K562 (cell line): ENCODE measurements around the gene MRRF.

ENCODE experiments used
- ARID2 ChIP-seq: fragments of 450-650 bp; IDR thresholded peaks from 2 replicates; pipeline ENCODE4 v1.6.1; 2017; ENCODE audit warnings: antibody characterized with exemption, mild to moderate bottlenecking
- CAMTA2 ChIP-seq: fragments of 250-450 bp; sonication (Bioruptor Pico); conservative IDR thresholded peaks from 2 replicates; pipeline ENCODE4 v1.5.1; 2022
- SIRT6 ChIP-seq: IDR thresholded peaks from one replicate; pipeline ENCODE4 v1.6.1; 2012; ENCODE audit warnings: low read depth, mild to moderate bottlenecking, control low read depth, inconsistent platforms, low read length, moderate library complexity
- TF ChIP-seq, protein P1 (sequence below): sonication (generic); formaldehyde crosslinking; IDR thresholded peaks from 2 replicates; pipeline ENCODE4 v1.8.0; 2022; ENCODE audit warnings: missing genetic modification reagents, mild to moderate bottlenecking, borderline replicate concordance
- TF ChIP-seq, protein P2 (sequence below), 3 experiments: IDR thresholded peaks in 2 of 3; conservative IDR thresholded peaks in 1 of 3; 2 replicates each; pipeline ENCODE4 v1.5.1; 2011 to 2012; ENCODE audit warnings: low read length in 3 of 3, mild to moderate bottlenecking in 3 of 3, control low read depth in 2 of 3, improper control_type of control experiment in 1 of 3, inconsistent platforms in 1 of 3, low read depth in 1 of 3, mixed read lengths in 1 of 3, moderate library complexity in 1 of 3; ENCODE audit not compliant: insufficient read depth in 2 of 3
- TF ChIP-seq, protein P3 (sequence below): sonication (generic); formaldehyde crosslinking; IDR thresholded peaks from 2 replicates; pipeline ENCODE4 v1.9.0; 2022; ENCODE audit warnings: mild to moderate bottlenecking, missing genetic modification reagents

DNA sequence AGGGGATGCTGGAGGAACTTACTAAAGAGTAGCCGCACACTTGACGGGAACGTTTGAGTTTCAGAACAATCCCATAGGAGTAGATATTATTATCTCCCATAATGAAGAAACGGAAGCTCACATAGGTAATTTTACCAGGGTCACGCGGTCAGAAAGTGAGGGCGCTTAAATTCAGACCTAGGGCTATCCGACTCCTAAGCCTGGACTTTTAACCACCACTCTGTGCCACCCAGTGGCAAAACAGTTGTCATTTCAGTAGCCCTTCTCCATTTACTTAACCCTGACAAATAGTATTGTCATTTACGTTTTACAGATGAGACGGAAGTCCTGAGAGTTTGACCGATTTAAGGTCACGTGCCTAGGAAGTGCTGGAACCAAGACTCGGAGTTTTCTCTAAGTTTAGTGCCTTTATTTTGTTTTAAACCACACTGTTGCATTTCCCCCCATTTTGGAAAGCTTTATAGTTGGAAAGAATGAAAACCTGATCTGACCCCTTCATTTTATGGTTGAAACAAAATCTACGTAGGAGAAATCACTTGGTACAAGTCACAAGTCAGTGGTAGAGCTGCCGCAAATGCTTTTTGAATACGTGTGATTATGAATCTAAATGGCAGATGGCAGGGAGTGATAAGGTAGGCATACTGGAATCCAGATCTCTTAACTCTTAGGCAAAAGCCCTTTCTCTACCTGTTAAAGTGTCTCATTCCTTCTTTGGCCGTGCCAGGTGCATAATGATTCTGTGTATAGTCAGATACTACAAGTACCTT lies 650 bp downstream of the MRRF start:
- TF ChIP-seq, protein P1, sequence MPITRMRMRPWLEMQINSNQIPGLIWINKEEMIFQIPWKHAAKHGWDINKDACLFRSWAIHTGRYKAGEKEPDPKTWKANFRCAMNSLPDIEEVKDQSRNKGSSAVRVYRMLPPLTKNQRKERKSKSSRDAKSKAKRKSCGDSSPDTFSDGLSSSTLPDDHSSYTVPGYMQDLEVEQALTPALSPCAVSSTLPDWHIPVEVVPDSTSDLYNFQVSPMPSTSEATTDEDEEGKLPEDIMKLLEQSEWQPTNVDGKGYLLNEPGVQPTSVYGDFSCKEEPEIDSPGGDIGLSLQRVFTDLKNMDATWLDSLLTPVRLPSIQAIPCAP: no peak
- TF ChIP-seq, protein P2, sequence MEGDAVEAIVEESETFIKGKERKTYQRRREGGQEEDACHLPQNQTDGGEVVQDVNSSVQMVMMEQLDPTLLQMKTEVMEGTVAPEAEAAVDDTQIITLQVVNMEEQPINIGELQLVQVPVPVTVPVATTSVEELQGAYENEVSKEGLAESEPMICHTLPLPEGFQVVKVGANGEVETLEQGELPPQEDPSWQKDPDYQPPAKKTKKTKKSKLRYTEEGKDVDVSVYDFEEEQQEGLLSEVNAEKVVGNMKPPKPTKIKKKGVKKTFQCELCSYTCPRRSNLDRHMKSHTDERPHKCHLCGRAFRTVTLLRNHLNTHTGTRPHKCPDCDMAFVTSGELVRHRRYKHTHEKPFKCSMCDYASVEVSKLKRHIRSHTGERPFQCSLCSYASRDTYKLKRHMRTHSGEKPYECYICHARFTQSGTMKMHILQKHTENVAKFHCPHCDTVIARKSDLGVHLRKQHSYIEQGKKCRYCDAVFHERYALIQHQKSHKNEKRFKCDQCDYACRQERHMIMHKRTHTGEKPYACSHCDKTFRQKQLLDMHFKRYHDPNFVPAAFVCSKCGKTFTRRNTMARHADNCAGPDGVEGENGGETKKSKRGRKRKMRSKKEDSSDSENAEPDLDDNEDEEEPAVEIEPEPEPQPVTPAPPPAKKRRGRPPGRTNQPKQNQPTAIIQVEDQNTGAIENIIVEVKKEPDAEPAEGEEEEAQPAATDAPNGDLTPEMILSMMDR (IDR thresholded peaks at IDR 0.05 in 2 of 3, conservative IDR thresholded peaks at IDR 0.05 in 1 of 3; ENCODE audit: insufficient read depth in 2 of 3, low read depth in 1 of 3, low read length in 3 of 3): peak in 1 of 3 experiments; percentile 39; a peak in 2 of 6 replicates
- TF ChIP-seq, protein P3, sequence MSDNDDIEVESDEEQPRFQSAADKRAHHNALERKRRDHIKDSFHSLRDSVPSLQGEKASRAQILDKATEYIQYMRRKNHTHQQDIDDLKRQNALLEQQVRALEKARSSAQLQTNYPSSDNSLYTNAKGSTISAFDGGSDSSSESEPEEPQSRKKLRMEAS (CRISPR knock-in tag): no peak
- TF ChIP-seq CAMTA2 (CRISPR knock-in tag): no peak
- TF ChIP-seq ARID2: no peak
- TF ChIP-seq SIRT6: no peak
